Ascending aorta (tissue), 2 donors: Measurements from ENCODE around the gene PHF8. TPM values are rescaled to one million over a fixed set of nuclear protein-coding genes. Genes with fewer than 3 reads are reported as not detected.

Experiments
- DNase-seq, 2 donors: peaks; one replicate each; pipeline ENCODE4 v3.0.0-alpha.2; 2019; ENCODE audit warnings: low spot score in 2 of 2
- H3K27ac ChIP-seq, 2 donors: fragments of 200-600 bp; sonication (generic); one replicate each; pipeline ENCODE4 v1.5.1; 2016 to 2017; ENCODE audit warnings: mild to moderate bottlenecking in 1 of 2
- H3K27me3 ChIP-seq: fragments of 200-600 bp; sonication (generic); one replicate; pipeline ENCODE4 v1.5.1; 2017
- H3K36me3 ChIP-seq, 2 donors: fragments of 200-600 bp; sonication (generic); one replicate each; pipeline ENCODE4 v1.5.1; 2016
- H3K4me1 ChIP-seq, 2 donors: fragments of 200-600 bp; sonication (generic); one replicate each; pipeline ENCODE4 v1.5.1; 2016 to 2017; ENCODE audit warnings: mild to moderate bottlenecking in 1 of 2
- H3K4me3 ChIP-seq, 2 donors: fragments of 200-600 bp; sonication (generic); one replicate each; pipeline ENCODE4 v1.5.1; 2016 to 2017; ENCODE audit warnings: mild to moderate bottlenecking in 1 of 2
- H3K9me3 ChIP-seq, 2 donors: fragments of 200-600 bp; sonication (generic); one replicate each; pipeline ENCODE4 v1.5.1; 2016
- CTCF ChIP-seq, 3 experiments: fragments of 200-600 bp in 2 of 3; fragments of 450-650 bp in 1 of 3; sonication (generic) in 2 of 3; IDR thresholded peaks; one replicate each; pipeline ENCODE4 v1.5.1; 2016 to 2019; ENCODE audit warnings: antibody characterized with exemption in 3 of 3, mild to moderate bottlenecking in 1 of 3, moderate library complexity in 1 of 3
- intact Hi-C: fragments of 100-400 bp; cut with DNase I; formaldehyde crosslinking; loops from one replicate; pipeline ENCODE4 v1.15.1; 2023
- total RNA-seq: library from RNA; depleted of rRNA; stranded (reverse); fragments of >200 nt; gene quantifications from one replicate; pipeline ENCODE4 v1.1.0, GENCODE V29; 2016

Gene PHF8
- total RNA-seq, 1 donor from 2014 or later: 41.6 TPM

- TF ChIP-seq CTCF (IDR thresholded peaks at IDR 0.05): no peak
- H3K9me3 ChIP-seq: no peaks in the 10 kb centered on the region
- no peak overlapping the region for H3K4me3 ChIP-seq
- H3K4me1 ChIP-seq: no peaks in the 10 kb centered on the region
- DNase-seq: no peak
- no peak overlapping the region for H3K27ac ChIP-seq
- intact Hi-C loops: no loop called here
- H3K27me3 ChIP-seq: no peaks in the 10 kb centered on the region
- peaks cover 0 to 36% of the 10 kb centered on the region in 2 donors for H3K36me3 ChIP-seq
Measured at GRCh38 chrX:54029529-54030143, 14.6 kb downstream of the PHF8 start.

- DNase-seq: no peak
- no peak for TF ChIP-seq CTCF (IDR thresholded peaks at IDR 0.05)
- Histone ChIP-seq H3K4me3 (no peak overlapping the region), H3K36me3 (peaks cover 9 to 20% of the 10 kb centered on the region in 2 donors), H3K27me3 (no peaks in the 10 kb centered on the region), H3K27ac (no peak overlapping the region), H3K9me3 (no peaks in the 10 kb centered on the region), H3K4me1 (no peaks in the 10 kb centered on the region)
- intact Hi-C loops: no loop called here
Measured at GRCh38 chrX:54024350-54024749, 19.9 kb downstream of the PHF8 start.

- intact Hi-C loops: no loop called here
- H3K4me3 ChIP-seq: no peak overlapping the region
- H3K27me3 ChIP-seq: no peaks in the 10 kb centered on the region
- H3K36me3 ChIP-seq: peaks cover 3 to 26% of the 10 kb centered on the region in 2 donors
- no peak overlapping the region for H3K27ac ChIP-seq
- TF ChIP-seq CTCF (IDR thresholded peaks at IDR 0.05): no peak
- DNase-seq: no peak
- H3K9me3 ChIP-seq: no peaks in the 10 kb centered on the region
- no peaks in the 10 kb centered on the region for H3K4me1 ChIP-seq
Measured at GRCh38 chrX:54012830-54013500, 31.3 kb downstream of the PHF8 start.

- no peaks in the 10 kb centered on the region for H3K4me1 ChIP-seq
- H3K27ac ChIP-seq: no peak overlapping the region
- no peak for TF ChIP-seq CTCF (IDR thresholded peaks at IDR 0.05)
- peaks cover 0 to 5% of the 10 kb centered on the region in 2 donors for H3K36me3 ChIP-seq
- intact Hi-C loops: no loop called here
- H3K4me3 ChIP-seq: no peak overlapping the region
- DNase-seq: no peak
- H3K27me3 ChIP-seq: no peaks in the 10 kb centered on the region
- no peaks in the 10 kb centered on the region for H3K9me3 ChIP-seq
Measured at GRCh38 chrX:54007682-54008081, 36.6 kb downstream of the PHF8 start.

GRCh38 chrX:53997724-53998123, 46.5 kb downstream of the PHF8 start:
- no peaks in the 10 kb centered on the region for H3K9me3 ChIP-seq
- H3K4me1 ChIP-seq: no peaks in the 10 kb centered on the region
- intact Hi-C loops: no loop called here
- H3K27me3 ChIP-seq: no peaks in the 10 kb centered on the region
- DNase-seq: no peak
- no peak overlapping the region for H3K4me3 ChIP-seq
- H3K27ac ChIP-seq: no peak overlapping the region
- TF ChIP-seq CTCF (IDR thresholded peaks at IDR 0.05): no peak
- peaks cover 6 to 47% of the 10 kb centered on the region in 2 donors for H3K36me3 ChIP-seq
